ENCODE results near the gene TNS3. TPM values are rescaled to one million over a fixed set of nuclear protein-coding genes. Genes with fewer than 3 reads are reported as not detected.

The TNS3 gene
- total RNA-seq, 4 donors from 2014 or later = 70.9 to 112 (median 98.6) TPM

DNA sequence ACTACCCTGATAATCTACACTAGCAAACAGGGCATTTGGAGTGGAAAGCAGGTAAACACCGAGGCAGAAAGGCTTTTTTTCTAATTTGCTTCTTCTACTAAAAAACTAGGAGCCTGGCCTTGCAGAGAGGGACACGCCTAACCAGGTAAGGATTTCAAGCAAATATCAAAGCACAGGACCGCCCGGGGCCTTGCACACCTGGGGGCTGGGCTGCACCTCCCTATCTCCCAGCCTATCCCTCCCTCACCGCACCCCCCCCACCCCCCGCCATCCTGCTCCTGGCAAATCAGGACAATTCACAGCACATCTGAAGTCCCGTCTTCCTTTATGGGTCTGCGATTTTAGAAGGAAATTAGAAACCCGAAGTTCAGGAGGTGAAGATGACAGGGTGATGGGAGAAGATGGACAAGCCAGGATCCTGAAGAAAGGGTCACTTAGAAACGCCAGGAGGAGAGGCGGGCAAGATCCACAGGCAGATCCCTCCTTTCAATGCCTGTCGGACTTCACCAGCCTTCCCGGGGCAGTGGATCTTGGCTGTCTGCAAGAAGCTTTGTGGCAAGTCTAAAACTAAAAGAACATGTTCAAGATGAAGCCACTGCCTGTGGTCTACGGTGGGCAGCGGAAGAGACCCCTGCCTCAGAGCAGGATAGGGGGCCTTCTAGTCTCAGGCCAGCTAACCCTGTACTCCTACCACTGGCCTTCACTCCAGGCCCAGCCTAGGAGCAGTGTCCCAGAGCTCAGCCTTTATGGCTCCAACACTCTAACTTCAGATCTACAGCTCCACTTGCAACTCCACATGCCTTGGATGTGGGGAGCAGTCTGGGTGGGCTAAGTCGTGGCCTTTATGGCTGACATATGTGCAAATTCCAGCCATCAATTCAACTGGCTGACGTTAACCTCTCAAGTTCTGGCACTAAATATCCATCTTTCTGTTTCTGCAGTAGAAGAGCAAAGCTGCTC is 43.9 kb downstream of the TNS3 start:
- TF ChIP-seq, protein P1, sequence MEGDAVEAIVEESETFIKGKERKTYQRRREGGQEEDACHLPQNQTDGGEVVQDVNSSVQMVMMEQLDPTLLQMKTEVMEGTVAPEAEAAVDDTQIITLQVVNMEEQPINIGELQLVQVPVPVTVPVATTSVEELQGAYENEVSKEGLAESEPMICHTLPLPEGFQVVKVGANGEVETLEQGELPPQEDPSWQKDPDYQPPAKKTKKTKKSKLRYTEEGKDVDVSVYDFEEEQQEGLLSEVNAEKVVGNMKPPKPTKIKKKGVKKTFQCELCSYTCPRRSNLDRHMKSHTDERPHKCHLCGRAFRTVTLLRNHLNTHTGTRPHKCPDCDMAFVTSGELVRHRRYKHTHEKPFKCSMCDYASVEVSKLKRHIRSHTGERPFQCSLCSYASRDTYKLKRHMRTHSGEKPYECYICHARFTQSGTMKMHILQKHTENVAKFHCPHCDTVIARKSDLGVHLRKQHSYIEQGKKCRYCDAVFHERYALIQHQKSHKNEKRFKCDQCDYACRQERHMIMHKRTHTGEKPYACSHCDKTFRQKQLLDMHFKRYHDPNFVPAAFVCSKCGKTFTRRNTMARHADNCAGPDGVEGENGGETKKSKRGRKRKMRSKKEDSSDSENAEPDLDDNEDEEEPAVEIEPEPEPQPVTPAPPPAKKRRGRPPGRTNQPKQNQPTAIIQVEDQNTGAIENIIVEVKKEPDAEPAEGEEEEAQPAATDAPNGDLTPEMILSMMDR (IDR thresholded peaks at IDR 0.05) = no peak
- DNase-seq (ENCODE audit: low spot score) (no peak), ATAC-seq (ENCODE audit: low FRiP score) (no peak)

DNA sequence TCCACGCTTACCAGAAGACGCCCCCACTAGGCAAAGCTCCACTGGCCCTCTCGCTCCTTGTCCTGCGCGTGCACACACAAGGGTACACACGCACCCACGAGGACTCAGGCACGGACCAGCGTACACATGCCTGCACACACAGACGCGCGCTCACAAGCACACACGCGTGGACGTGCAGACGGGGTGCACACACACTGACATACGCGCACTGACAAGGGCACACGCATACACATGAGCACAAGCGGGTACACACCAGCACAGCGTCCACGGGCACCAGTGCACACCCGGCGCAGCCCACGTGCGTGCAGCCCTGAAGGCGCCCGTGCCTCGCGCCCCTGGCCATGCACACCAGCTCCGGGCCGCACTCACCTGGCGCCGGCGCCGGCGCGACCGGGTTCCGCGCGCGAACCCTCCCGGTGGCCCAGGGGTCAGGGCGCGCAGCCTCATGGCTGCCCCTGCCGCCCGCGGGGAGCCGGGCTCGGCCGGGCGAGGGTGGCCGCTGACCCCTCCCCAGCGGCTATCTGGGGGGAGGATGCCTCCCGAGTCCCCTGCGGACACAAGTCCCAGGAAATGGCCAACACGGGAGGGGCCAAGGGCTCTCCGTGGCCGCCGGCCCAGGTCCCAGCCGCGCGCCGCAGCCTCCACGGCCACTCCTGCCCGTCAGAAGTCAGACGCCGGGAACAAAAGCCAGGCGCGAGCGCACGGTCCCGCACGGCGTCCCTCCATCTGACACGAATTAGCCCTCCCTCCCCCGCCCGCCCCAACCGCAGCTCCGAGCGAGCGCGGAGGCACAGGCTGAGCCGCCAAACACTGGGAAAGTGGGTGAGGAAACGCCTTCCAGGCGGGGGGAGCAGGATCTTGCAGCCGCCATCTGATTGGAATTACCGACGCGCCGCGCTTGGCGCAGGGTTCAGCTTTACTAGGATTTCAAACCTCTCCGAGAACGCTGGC is 45.0 kb downstream of the TNS3 start:
- TF ChIP-seq, protein P1 (IDR thresholded peaks at IDR 0.05) = no peak
- ATAC-seq (ENCODE audit: low FRiP score) (peak; percentile 51), DNase-seq (ENCODE audit: low spot score) (no peak)

GRCh38 chr7:47535704-47536628 is 45.9 kb downstream of the TNS3 start:
- DNase-seq (ENCODE audit: low spot score) = no peak
- TF ChIP-seq, protein P1 (IDR thresholded peaks at IDR 0.05) = no peak

GRCh38 chr7:47535035-47535703 is 46.7 kb downstream of the TNS3 start:
- TF ChIP-seq, protein P1 (IDR thresholded peaks at IDR 0.05) = no peak
- ATAC-seq (ENCODE audit: low FRiP score) (no peak), DNase-seq (ENCODE audit: low spot score) (no peak)

More at GRCh38 chr7:47535704-47536628, 45.9 kb downstream of the TNS3 start:
- ATAC-seq (ENCODE audit: low FRiP score) = no peak

- no peak for DNase-seq (ENCODE audit: low spot score)
- TF ChIP-seq, protein P1 (IDR thresholded peaks at IDR 0.05) = no peak
- no peak for ATAC-seq (ENCODE audit: low FRiP score)
These were observed 47.4 kb downstream of the TNS3 start for GRCh38 chr7:47534322-47535034.

All from omental fat pad (tissue), 4 donors.